Heart left ventricle (tissue), 16 donors: ENCODE measurements around the gene SRPRA. TPM values are rescaled to one million over a fixed set of nuclear protein-coding genes. Genes with fewer than 3 reads are reported as not detected.

Source experiments
- ATAC-seq, 4 donors: fragments of 200-7000 bp; cut with Tn5 transposase; one replicate each; pipeline ENCODE4 v1.9.1; 2020 to 2022; ENCODE audit warnings: moderate library complexity in 4 of 4, mild to moderate bottlenecking in 3 of 4, moderate number of reproducible peaks in 1 of 4
- DNase-seq, 5 donors: peaks; one replicate each; pipeline ENCODE4 v3.0.0-alpha.2; 2020
- H3K27ac ChIP-seq, 12 donors: fragments of 200-600 bp; sonication (generic) in 4 of 12; one replicate each; pipeline versions ENCODE4 v1.5.0 to v1.8.0; 2016 to 2022; ENCODE audit warnings: mild to moderate bottlenecking in 2 of 12
- H3K27me3 ChIP-seq, 9 donors: fragments of 200-600 bp; sonication (generic) in 2 of 9; one replicate each; pipeline versions ENCODE4 v1.5.1 to v1.8.0; 2016 to 2022; ENCODE audit warnings: mild to moderate bottlenecking in 3 of 9
- H3K36me3 ChIP-seq, 9 donors: fragments of 200-600 bp; sonication (generic) in 2 of 9; one replicate each; pipeline versions ENCODE4 v1.5.0 to v1.8.0; 2018 to 2022; ENCODE audit warnings: mild to moderate bottlenecking in 2 of 9
- H3K4me1 ChIP-seq, 12 donors: fragments of 200-600 bp; sonication (generic) in 4 of 12; one replicate each; pipeline versions ENCODE4 v1.5.0 to v1.8.0; 2016 to 2022; ENCODE audit warnings: mild to moderate bottlenecking in 3 of 12
- H3K4me3 ChIP-seq, 12 donors: fragments of 200-600 bp; sonication (generic) in 4 of 12; one replicate each; pipeline versions ENCODE4 v1.5.0 to v1.8.0; 2017 to 2022; ENCODE audit warnings: mild to moderate bottlenecking in 9 of 12, moderate library complexity in 4 of 12
- H3K9me3 ChIP-seq, 12 donors: fragments of 200-600 bp; sonication (generic) in 4 of 12; one replicate each; pipeline versions ENCODE4 v1.5.0 to v1.8.0; 2016 to 2022; ENCODE audit warnings: mild to moderate bottlenecking in 1 of 12
- POLR2A ChIP-seq, 2 donors: fragments of 450-650 bp; IDR thresholded peaks; one replicate each; pipeline ENCODE4 v1.6.1; 2017; ENCODE audit warnings: antibody characterized with exemption in 2 of 2, mild to moderate bottlenecking in 2 of 2, moderate library complexity in 2 of 2
- WGBS, 4 donors: extraction: QIAGEN DNeasy Blood & Tissue Kit in 2 of 4; methylation state at CpG; one replicate each; pipeline versions ENCODE4 v1.1.5 to v1.1.7; 2013 to 2018; 5-methylcytosine and 5-hydroxymethylcytosine counted together
- intact Hi-C, 10 donors: fragments of 100-400 bp; cut with DNase I; formaldehyde crosslinking; loops; one replicate each; pipeline versions ENCODE4 v1.11.1 to v1.14.2; 2022
- polyA plus RNA-seq, 2 donors: library from polyadenylated mRNA; stranded (reverse); fragments of 200-250 nt; gene quantifications; one replicate each; pipeline ENCODE4 v1.2.3, GENCODE V29; 2013
- total RNA-seq, 9 donors: library from RNA; depleted of rRNA in 2 of 9; stranded (reverse); fragments of >200 nt in 2 of 9; fragmentation: NEBNext Ultra II Directional in 3 of 9; extraction: Animal tissue kit (Norgen Biotek cat#: 25700) in 3 of 9; gene quantifications; one replicate each; pipeline versions ENCODE4 v1.1.0 to v1.2.4, GENCODE V29; 2016 to 2023
- TF ChIP-seq, protein P1 (sequence below), 12 donors: fragments of 200-600 bp; sonication (generic) in 4 of 12; IDR thresholded peaks; one replicate each; pipeline versions ENCODE4 v1.5.0 to v1.8.0; 2018 to 2022; ENCODE audit warnings: antibody characterized with exemption in 12 of 12, mild to moderate bottlenecking in 5 of 12
- donor health status: ischemic (EF 13 %, LVEDD 7.1; RV severe dilation, severe dysfunction).
- donor health status: healthy with polysubstance abuse.
- donor health status: DM: no; HTN: yes; CAD: no.
- donor health status: DM: no; HTN: no; CAD: no.
- donor health status: ischemic (EF 25% LVEDD 6.9; RV normal size, moderate dysfunction).
- donor health status: ischemic (EF 25% LVEDD 5.7; RV mildly dilated, moderate dysfunction).
- donor health status: healthy.
- donor health status: DM: yes; HTN: yes; CAD: no.
- donor health status: ischemic (EF 35%, LVEDD 5.7; RV mildly dilated, moderate dysfunction).
- donor health status: nonischemic (EF 11% LVEDD 7.7; RV severe dilation, severe dysfunction).
- donor health status: DM: yes; HTN: yes; CAD: no.
- donor health status: PGD.
- donor health status: ischemic (EF 29% LVEDD 5.4; RV normal size, mild dysfunction).
- donor health status: nonischemic (EF 23%, LVEDD 6.1; RV moderate dilation, normal function).

SRPRA gene
- total and polyA plus RNA-seq, 11 donors = 38.4 to 99.3 (median 79.3) TPM

DNA sequence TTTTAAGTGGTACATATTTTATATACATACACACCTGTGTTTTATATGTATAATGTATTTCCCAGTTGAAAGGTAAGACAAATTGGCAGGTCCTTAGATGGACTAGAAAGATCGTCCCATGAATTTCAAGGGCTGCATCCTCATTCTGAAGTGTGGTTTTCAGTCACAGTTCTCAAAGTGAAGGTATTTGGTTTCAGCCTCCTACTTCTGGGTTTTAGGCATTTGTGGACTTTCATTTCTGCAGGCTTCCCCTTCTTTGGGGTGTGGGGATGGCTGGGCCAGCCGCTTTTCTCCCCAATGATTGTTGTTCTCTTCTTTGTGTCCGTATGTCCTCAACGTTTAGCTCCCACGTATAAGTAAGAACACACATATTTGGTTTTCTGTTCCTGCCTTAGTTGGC, 45.1 kb upstream of the SRPRA start:
- H3K4me1 ChIP-seq = peaks cover 6 to 48% (median 22%) of the 10 kb centered on the region in 12 donors
- no peaks in the 10 kb centered on the region for H3K9me3 ChIP-seq
- no peak for DNase-seq
- H3K4me3 ChIP-seq = no peak overlapping the region
- intact Hi-C loops = loop anchor here in 9 of 10 donors (2.0 to 10.0 kb wide), 14 partner anchors 33 to 1031 kb away; partner anchors contain the start of gene ST3GAL4 (in 1 of the 9)
- no peaks in the 10 kb centered on the region for H3K27me3 ChIP-seq
- peaks cover 0 to 35% (median 15%) of the 10 kb centered on the region in 9 donors for H3K36me3 ChIP-seq
- H3K27ac ChIP-seq = no peak overlapping the region
- 93 to 94% (median 93%) methylated on average over 5 of the region's 5 CpGs for WGBS, 4 donors
- no peak for ATAC-seq
- TF ChIP-seq, protein P1, sequence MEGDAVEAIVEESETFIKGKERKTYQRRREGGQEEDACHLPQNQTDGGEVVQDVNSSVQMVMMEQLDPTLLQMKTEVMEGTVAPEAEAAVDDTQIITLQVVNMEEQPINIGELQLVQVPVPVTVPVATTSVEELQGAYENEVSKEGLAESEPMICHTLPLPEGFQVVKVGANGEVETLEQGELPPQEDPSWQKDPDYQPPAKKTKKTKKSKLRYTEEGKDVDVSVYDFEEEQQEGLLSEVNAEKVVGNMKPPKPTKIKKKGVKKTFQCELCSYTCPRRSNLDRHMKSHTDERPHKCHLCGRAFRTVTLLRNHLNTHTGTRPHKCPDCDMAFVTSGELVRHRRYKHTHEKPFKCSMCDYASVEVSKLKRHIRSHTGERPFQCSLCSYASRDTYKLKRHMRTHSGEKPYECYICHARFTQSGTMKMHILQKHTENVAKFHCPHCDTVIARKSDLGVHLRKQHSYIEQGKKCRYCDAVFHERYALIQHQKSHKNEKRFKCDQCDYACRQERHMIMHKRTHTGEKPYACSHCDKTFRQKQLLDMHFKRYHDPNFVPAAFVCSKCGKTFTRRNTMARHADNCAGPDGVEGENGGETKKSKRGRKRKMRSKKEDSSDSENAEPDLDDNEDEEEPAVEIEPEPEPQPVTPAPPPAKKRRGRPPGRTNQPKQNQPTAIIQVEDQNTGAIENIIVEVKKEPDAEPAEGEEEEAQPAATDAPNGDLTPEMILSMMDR (IDR thresholded peaks at IDR 0.05) = no peak
- TF ChIP-seq POLR2A (IDR thresholded peaks at IDR 0.05) = no peak

DNA sequence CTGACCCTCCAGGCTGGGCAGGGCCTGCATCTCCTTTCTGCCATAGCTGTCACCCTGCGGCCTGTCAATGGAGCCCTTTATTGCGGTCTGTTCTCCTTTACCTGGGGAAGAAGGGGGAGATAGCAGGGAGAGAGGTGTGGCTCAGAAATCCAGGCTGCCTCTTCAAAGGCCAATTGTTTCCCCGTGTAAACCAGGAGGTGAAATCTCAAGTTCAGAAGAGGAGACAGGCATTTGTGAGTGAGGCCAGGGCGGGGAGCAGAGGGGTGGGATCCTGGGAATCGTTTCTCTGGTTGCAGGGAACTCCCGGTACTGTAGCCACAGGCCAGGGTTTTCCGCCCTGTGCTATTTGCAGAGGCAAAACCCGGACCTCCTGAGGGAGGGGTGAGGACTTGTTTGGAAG, 44.3 kb upstream of the SRPRA start:
- ATAC-seq = no peak
- Histone ChIP-seq H3K36me3 (peaks cover 0 to 43% (median 21%) of the 10 kb centered on the region in 9 donors), H3K27ac (no peak overlapping the region), H3K4me1 (peaks cover 4 to 40% (median 15%) of the 10 kb centered on the region in 12 donors), H3K9me3 (no peaks in the 10 kb centered on the region), H3K4me3 (no peak overlapping the region), H3K27me3 (no peaks in the 10 kb centered on the region)
- DNase-seq = no peak
- intact Hi-C loops = loop anchor here in 9 of 10 donors (5.0 to 10.0 kb wide), 13 partner anchors 34 to 1032 kb away; partner anchors contain the start of gene ST3GAL4 (in 1 of the 9)
- no peak for TF ChIP-seq POLR2A (IDR thresholded peaks at IDR 0.05)
- WGBS, 4 donors = 71 to 81% (median 77%) methylated on average over 8 of the region's 8 CpGs

DNA sequence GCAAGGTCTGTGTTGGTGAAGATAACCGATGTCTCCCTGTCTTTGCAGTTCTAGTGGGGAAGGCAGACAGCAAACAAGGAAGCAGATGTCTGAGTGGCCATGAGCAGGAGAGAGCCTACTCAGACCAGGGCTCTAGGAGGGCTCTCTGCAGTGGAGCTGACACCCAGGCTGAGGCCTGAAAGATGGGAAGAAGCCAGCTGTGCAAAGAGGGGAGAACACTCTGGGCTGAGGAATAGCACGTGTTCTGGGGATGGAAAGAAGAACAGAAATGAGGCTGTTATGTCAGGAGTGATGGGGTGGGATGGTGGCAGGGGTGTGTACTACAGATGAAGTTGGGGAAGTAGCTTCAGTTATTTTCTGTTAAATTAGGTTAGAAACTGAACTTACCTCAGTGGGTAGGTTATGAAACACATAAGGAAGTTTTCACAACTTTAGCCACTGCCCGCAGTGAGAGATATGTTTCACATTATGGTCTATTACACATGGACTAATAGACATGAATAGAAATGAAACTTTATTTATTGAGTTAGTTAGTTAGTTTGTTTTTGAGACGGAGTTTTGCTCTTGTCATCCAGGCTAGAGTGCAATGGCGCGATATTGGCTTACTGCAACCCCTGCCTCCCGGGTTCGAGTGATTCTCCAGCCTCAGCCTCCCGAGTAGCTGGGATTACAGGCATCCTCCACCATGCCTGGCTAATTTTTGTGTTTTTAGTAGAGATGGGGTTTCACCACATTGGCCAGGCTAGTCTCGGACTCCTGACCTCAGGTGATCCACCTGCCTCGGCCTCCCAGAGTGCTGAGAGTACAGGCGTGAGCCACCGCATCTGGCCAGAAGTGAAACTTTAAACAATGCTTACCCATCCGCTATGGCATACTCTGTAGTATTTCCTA, 43.0 kb upstream of the SRPRA start:
- Histone ChIP-seq H3K4me1 (peaks cover 0 to 30% (median 6%) of the 10 kb centered on the region in 12 donors), H3K27me3 (no peaks in the 10 kb centered on the region), H3K4me3 (no peak overlapping the region), H3K27ac (no peak overlapping the region), H3K36me3 (peaks cover 0 to 50% (median 29%) of the 10 kb centered on the region in 9 donors), H3K9me3 (no peaks in the 10 kb centered on the region)
- ATAC-seq (peak in 1 of 4 donors; percentile 17), DNase-seq (peak in 1 of 5 donors; percentile 18)
- TF ChIP-seq POLR2A (IDR thresholded peaks at IDR 0.05) = no peak
- TF ChIP-seq, protein P1 (IDR thresholded peaks at IDR 0.05) = no peak
- WGBS, 4 donors = 90 to 94% (median 92%) methylated on average over 14 of the region's 14 CpGs
- intact Hi-C loops = loop anchor here (2.0 to 10.0 kb wide), 18 partner anchors 36 to 1033 kb away; partner anchors contain the start of gene ST3GAL4 (in 1 of the 10)

DNA sequence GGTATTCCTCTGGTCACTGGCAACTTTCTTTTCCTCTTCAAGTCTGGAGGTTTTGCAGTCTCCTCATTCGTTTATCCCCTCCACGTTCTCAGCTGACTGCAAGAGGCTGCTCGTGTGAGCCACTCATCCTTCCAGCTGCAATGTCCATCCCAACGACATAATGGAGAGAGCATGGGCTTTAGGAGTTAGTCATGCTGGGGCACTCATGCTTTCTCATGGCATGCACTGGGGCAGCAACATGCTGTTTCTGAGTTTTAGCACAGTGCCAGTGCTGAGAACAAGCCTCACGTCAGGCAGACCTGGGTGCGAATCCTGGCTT, 42.3 kb upstream of the SRPRA start:
- no peak for DNase-seq
- Histone ChIP-seq H3K9me3 (no peaks in the 10 kb centered on the region), H3K27me3 (no peaks in the 10 kb centered on the region), H3K27ac (peak overlapping the region in 3 of 12 donors; percentile 7 to 16 (median 11)), H3K4me3 (no peak overlapping the region), H3K36me3 (peaks cover 0 to 50% (median 29%) of the 10 kb centered on the region in 9 donors), H3K4me1 (peaks cover 0 to 25% (median 6%) of the 10 kb centered on the region in 12 donors)
- 64 to 86% (median 72%) methylated on average over 5 to 6 of the region's 6 CpGs for WGBS, 4 donors
- intact Hi-C loops = loop anchor here (1.0 to 10.0 kb wide), 19 partner anchors 36 to 1034 kb away; partner anchors contain the start of gene ST3GAL4 (in 1 of the 10)
- ATAC-seq = peak in 2 of 4 donors; percentile 5 to 23
- TF ChIP-seq, protein P1 (IDR thresholded peaks at IDR 0.05) = no peak
- TF ChIP-seq POLR2A (IDR thresholded peaks at IDR 0.05) = no peak
